GM12892 (cell line): ENCODE data around the gene PRSS38.

ENCODE experiments used
- POLR2A ChIP-seq: IDR thresholded peaks from 2 replicates; pipeline ENCODE4 v1.6.1; 2011; ENCODE audit warnings: low read depth, low read length, control low read depth
- POLR2AphosphoS5 ChIP-seq: IDR thresholded peaks from 2 replicates; pipeline ENCODE4 v1.6.1; 2011; ENCODE audit warnings: low read depth, low read length, control low read depth
- TAF1 ChIP-seq: IDR thresholded peaks from 2 replicates; pipeline ENCODE4 v1.6.1; 2011; ENCODE audit warnings: low read depth, mild to moderate bottlenecking, control low read depth, low read length, borderline replicate concordance

- no peak for TF ChIP-seq POLR2A
- TF ChIP-seq POLR2AphosphoS5: no peak
- no peak for TF ChIP-seq TAF1
Observed at GRCh38 chr1:227824204-227824603, 8.7 kb downstream of the PRSS38 start.
